ENCODE data around the gene MARK2. TPM values are rescaled to one million over a fixed set of nuclear protein-coding genes. Genes with fewer than 3 reads are reported as not detected.

The MARK2 gene
- total RNA-seq, 2 experiments from 2014 or later, result 18.4 to 21.0 TPM

GRCh38 chr11:63907808-63908530, 69.1 kb downstream of the MARK2 start:
- Histone ChIP-seq H3K4me1 (ENCODE audit: insufficient read depth, low read length) (no peaks in the 10 kb centered on the region), H3K27me3 (ENCODE audit: control insufficient read depth in 1 of 2, insufficient read depth in 2 of 2, low read length in 2 of 2) (no peaks in the 10 kb centered on the region), H3K4me3 (ENCODE audit: low read length) (no peak overlapping the region), H3K9me3 (ENCODE audit: control insufficient read depth in 1 of 2, insufficient read depth in 1 of 2, low read length in 2 of 2) (no peaks in the 10 kb centered on the region), H3K27ac (ENCODE audit: low read depth in 1 of 2, low read length in 2 of 2) (no peak overlapping the region), H3K36me3 (ENCODE audit: insufficient read depth, low read length) (peaks cover 67% of the 10 kb centered on the region)
- ChIA-PET POLR2A (interaction anchor here (1.9 kb wide), 1 partner anchor 69 kb away, joined by 9 read pairs; the partner anchor contains the start of gene MARK2), CTCF (interaction anchor here (1.9 kb wide), 1 partner anchor 70 kb away, joined by 36 read pairs; the partner anchor contains the start of gene MARK2)
- Mint-ChIP-seq H3K4me3 (no peak overlapping the region), H3K9me3 (no peaks in the 10 kb centered on the region), H3K27ac (no peak overlapping the region), H3K4me1 (ENCODE audit: low read depth) (no peaks in the 10 kb centered on the region), H3K27me3 (no peaks in the 10 kb centered on the region), H3K36me3 (ENCODE audit: low read depth) (peaks cover 71% of the 10 kb centered on the region)
- TF ChIP-seq CTCF (IDR thresholded peaks at IDR 0.05), result no peak
- intact Hi-C loops (cut with DNase I, micrococcal nuclease), result loop anchor here (5.0 to 10.0 kb wide), 3 partner anchors 41 to 244 kb away; partner anchors contain the start of gene ZFTA (in 1 of the 2)
- no peak for ATAC-seq (ENCODE audit: poor library complexity)
- no peak for DNase-seq

- CTCF ChIA-PET, result no interaction called here
- peaks cover 62% of the 10 kb centered on the region for H3K36me3 Mint-ChIP-seq (ENCODE audit: low read depth)
These were observed 69.9 kb downstream of the MARK2 start for GRCh38 chr11:63908631-63909401.

More at GRCh38 chr11:63908631-63909401, 69.9 kb downstream of the MARK2 start:
- Mint-ChIP-seq H3K27me3 (no peaks in the 10 kb centered on the region), H3K27ac (no peak overlapping the region), H3K4me3 (no peak overlapping the region), H3K4me1 (ENCODE audit: low read depth) (no peaks in the 10 kb centered on the region), H3K9me3 (no peaks in the 10 kb centered on the region)
- Histone ChIP-seq H3K4me1 (ENCODE audit: insufficient read depth, low read length) (no peaks in the 10 kb centered on the region), H3K27ac (ENCODE audit: low read depth in 1 of 2, low read length in 2 of 2) (no peak overlapping the region), H3K27me3 (ENCODE audit: control insufficient read depth in 1 of 2, insufficient read depth in 2 of 2, low read length in 2 of 2) (no peaks in the 10 kb centered on the region), H3K36me3 (ENCODE audit: insufficient read depth, low read length) (peaks cover 58% of the 10 kb centered on the region), H3K4me3 (ENCODE audit: low read length) (no peak overlapping the region), H3K9me3 (ENCODE audit: control insufficient read depth in 1 of 2, insufficient read depth in 1 of 2, low read length in 2 of 2) (no peaks in the 10 kb centered on the region)
- no peak for DNase-seq
- no peak for ATAC-seq (ENCODE audit: poor library complexity)
- intact Hi-C loops (cut with DNase I, micrococcal nuclease), result loop anchor here (5.0 to 10.0 kb wide), 3 partner anchors 42 to 243 kb away; partner anchors contain the start of gene ZFTA (in 1 of the 2)
- no peak for TF ChIP-seq CTCF (IDR thresholded peaks at IDR 0.05)
- POLR2A ChIA-PET, result no interaction called here

Data from CD4-positive, alpha-beta T cell (primary cell).